Right lobe of liver (tissue), 6 donors: ENCODE results near the gene PDE1C. TPM values are rescaled to one million over a fixed set of nuclear protein-coding genes. Genes with fewer than 3 reads are reported as not detected.

Experiments
- ATAC-seq, 4 donors: fragments of 200-7000 bp; cut with Tn5 transposase; one replicate each; pipeline ENCODE4 v1.9.1; 2020; ENCODE audit warnings: mild to moderate bottlenecking in 4 of 4, moderate library complexity in 4 of 4
- DNase-seq, 3 donors: peaks; one replicate each; pipeline ENCODE4 v3.0.0-alpha.2; 2020
- H3K27ac ChIP-seq, 3 donors: fragments of 200-600 bp; one replicate each; pipeline ENCODE4 v1.8.0; 2022
- H3K27me3 ChIP-seq, 2 donors: fragments of 200-600 bp; one replicate each; pipeline ENCODE4 v1.8.0; 2022
- H3K36me3 ChIP-seq, 4 donors: fragments of 200-600 bp; sonication (generic) in 1 of 4; one replicate each; pipeline versions ENCODE4 v1.5.1 to v1.8.0; 2017 to 2022; ENCODE audit warnings: control low read depth in 1 of 4
- H3K4me1 ChIP-seq, 4 donors: fragments of 200-600 bp; sonication (generic) in 1 of 4; one replicate each; pipeline versions ENCODE4 v1.5.1 to v1.8.0; 2017 to 2022; ENCODE audit warnings: control low read depth in 1 of 4
- H3K4me3 ChIP-seq, 3 donors: fragments of 200-600 bp; one replicate each; pipeline ENCODE4 v1.8.0; 2022
- H3K9me3 ChIP-seq, 4 donors: fragments of 200-600 bp; sonication (generic) in 1 of 4; one replicate each; pipeline versions ENCODE4 v1.5.1 to v1.8.0; 2017 to 2022; ENCODE audit warnings: control low read depth in 1 of 4
- POLR2A ChIP-seq: fragments of 450-650 bp; IDR thresholded peaks from one replicate; pipeline ENCODE4 v1.6.1; 2017; ENCODE audit warnings: antibody characterized with exemption, mild to moderate bottlenecking
- WGBS: methylation state at CpG from one replicate; pipeline ENCODE4 v1.1.6; 2018; ENCODE audit warnings: low coverage, low lambda C conversion rate; ENCODE audit not compliant: insufficient coverage; ENCODE audit errors: missing lambda C conversion rate; 5-methylcytosine and 5-hydroxymethylcytosine counted together
- intact Hi-C, 2 donors: fragments of 100-400 bp; cut with DNase I; formaldehyde crosslinking; loops; one replicate each; pipeline versions ENCODE4 v1.11.2 to v1.14.1; 2022
- total RNA-seq, 6 experiments: library from RNA; depleted of rRNA in 2 of 6; stranded (reverse); fragments of >200 nt in 2 of 6; fragmentation: NEBNext Ultra II Directional in 3 of 6; extraction: Animal tissue kit (Norgen Biotek cat#: 25700) in 3 of 6; gene quantifications; one replicate each; pipeline versions ENCODE4 v1.1.0 to v1.2.4, GENCODE V29; 2016 to 2023
- TF ChIP-seq, protein P1 (sequence below), 4 donors: fragments of 200-600 bp in 3 of 4; fragments of 450-650 bp in 1 of 4; IDR thresholded peaks; one replicate each; pipeline versions ENCODE4 v1.5.1 to v1.8.0; 2016 to 2022; ENCODE audit warnings: antibody characterized with exemption in 4 of 4, mild to moderate bottlenecking in 2 of 4
- donor health status: DM: no; HTN: yes; CAD: no.
- donor health status: DM: no; HTN: no; CAD: no.
- donor health status: DM: no; HTN: no; CAD: no.
- donor health status: DM: no; HTN: yes; CAD: no.
- donor health status: DM: no; HTN: yes; CAD: no.

Gene PDE1C
- total RNA-seq, 6 experiments from 2014 or later: 0.02 TPM; not detected in 5

DNA sequence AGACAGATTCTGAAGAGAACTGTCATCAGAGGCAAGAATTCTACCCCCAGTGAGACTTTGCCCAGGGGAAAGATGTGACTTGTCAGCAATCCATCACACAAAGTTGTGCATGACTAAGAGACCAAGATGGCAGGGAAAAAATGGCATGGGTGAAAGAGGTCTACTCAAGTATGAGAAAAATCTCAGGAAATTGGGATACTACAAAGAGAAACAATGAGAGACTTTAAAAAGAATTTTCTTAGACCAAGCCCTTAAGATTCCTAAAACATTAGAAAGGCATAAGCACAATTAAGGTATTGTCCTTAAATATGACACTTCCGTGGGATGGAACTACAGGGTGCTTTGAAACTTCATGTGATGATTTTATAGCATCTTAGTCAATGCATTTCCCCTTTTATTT is 45.6 kb upstream of the PDE1C start:
- no peaks in the 10 kb centered on the region for H3K9me3 ChIP-seq
- WGBS: 44% methylated on average over 1 of the region's 1 CpG
- intact Hi-C loops: no loop called here
- no peak overlapping the region for H3K4me3 ChIP-seq
- H3K27me3 ChIP-seq: no peaks in the 10 kb centered on the region
- TF ChIP-seq, protein P1, sequence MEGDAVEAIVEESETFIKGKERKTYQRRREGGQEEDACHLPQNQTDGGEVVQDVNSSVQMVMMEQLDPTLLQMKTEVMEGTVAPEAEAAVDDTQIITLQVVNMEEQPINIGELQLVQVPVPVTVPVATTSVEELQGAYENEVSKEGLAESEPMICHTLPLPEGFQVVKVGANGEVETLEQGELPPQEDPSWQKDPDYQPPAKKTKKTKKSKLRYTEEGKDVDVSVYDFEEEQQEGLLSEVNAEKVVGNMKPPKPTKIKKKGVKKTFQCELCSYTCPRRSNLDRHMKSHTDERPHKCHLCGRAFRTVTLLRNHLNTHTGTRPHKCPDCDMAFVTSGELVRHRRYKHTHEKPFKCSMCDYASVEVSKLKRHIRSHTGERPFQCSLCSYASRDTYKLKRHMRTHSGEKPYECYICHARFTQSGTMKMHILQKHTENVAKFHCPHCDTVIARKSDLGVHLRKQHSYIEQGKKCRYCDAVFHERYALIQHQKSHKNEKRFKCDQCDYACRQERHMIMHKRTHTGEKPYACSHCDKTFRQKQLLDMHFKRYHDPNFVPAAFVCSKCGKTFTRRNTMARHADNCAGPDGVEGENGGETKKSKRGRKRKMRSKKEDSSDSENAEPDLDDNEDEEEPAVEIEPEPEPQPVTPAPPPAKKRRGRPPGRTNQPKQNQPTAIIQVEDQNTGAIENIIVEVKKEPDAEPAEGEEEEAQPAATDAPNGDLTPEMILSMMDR (IDR thresholded peaks at IDR 0.05): no peak
- TF ChIP-seq POLR2A: no peak
- no peak for DNase-seq
- H3K4me1 ChIP-seq: no peaks in the 10 kb centered on the region
- no peak for ATAC-seq
- no peak overlapping the region for H3K27ac ChIP-seq
- no peaks in the 10 kb centered on the region for H3K36me3 ChIP-seq

DNA sequence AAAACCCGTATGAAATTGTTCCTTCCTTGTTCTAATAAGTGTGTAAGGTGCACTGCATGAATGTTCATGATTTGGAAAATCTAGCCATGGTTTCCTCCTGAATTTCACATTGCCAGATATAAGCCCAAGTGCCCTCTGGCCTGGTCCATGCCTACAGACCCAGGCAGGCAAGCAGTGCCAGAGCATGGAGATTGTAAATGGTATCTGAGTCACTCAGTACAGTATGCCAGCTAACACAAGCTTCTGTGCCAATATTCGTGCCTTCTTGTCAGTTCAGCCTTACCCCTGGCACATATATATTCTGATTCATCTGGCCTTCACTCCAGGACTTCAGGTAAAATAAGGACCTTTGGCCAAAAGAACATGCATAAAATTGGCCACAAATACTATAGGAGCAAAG is 38.4 kb upstream of the PDE1C start:
- ATAC-seq: no peak
- DNase-seq: no peak
- 26% methylated on average over 2 of the region's 2 CpGs for WGBS
- Histone ChIP-seq H3K27me3 (no peaks in the 10 kb centered on the region), H3K4me1 (no peaks in the 10 kb centered on the region), H3K4me3 (no peak overlapping the region), H3K36me3 (no peaks in the 10 kb centered on the region), H3K27ac (no peak overlapping the region), H3K9me3 (no peaks in the 10 kb centered on the region)
- intact Hi-C loops: no loop called here
- no peak for TF ChIP-seq POLR2A
- TF ChIP-seq, protein P1 (IDR thresholded peaks at IDR 0.05): no peak

DNA sequence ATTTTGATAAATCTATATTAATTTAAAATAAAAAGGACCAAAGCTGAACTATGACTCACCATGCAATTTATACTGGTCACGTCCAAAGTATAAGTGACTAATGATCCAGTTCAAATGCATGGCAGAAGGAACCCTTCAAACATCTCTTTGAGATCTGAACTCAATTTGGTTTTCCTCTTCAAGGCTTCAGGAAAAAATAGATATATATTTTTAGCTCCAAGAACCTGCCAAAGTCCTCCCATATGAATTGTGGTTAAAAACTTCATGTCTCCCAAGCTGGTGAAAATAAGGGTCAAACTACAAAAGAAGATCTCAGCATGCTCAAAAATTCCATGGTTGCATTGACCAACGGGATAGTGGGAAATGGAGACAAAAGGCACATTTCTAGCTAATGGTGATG is 34.6 kb upstream of the PDE1C start:
- no peak for ATAC-seq
- Histone ChIP-seq H3K4me1 (no peaks in the 10 kb centered on the region), H3K27ac (no peak overlapping the region), H3K9me3 (no peaks in the 10 kb centered on the region), H3K4me3 (no peak overlapping the region), H3K27me3 (no peaks in the 10 kb centered on the region), H3K36me3 (no peaks in the 10 kb centered on the region)
- no peak for DNase-seq
- WGBS: 41% methylated on average over 2 of the region's 2 CpGs
- TF ChIP-seq, protein P1 (IDR thresholded peaks at IDR 0.05): no peak
- no peak for TF ChIP-seq POLR2A
- intact Hi-C loops: no loop called here

DNA sequence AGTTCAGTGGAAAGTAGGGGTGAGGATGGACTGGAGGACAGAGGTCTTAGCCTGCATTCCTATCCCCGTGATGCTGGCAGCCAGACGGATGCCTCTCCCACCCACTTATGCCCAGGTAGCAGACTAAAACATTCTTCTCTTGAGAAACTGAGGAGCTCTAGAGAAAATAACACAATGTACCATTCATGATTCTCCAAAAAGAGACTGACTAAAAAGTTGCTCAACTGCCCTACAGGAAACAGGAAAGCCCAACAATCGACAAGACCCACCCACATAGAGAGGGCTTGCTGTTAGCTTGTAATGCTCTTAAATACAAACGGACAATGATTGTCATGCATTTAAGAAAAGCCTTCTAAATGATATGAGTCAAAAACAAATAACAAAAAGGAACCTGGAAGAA is 33.2 kb upstream of the PDE1C start:
- WGBS: 49% methylated on average over 4 of the region's 4 CpGs
- DNase-seq (no peak), ATAC-seq (no peak)
- Histone ChIP-seq H3K27ac (no peak overlapping the region), H3K36me3 (no peaks in the 10 kb centered on the region), H3K4me1 (no peaks in the 10 kb centered on the region), H3K27me3 (no peaks in the 10 kb centered on the region), H3K4me3 (no peak overlapping the region), H3K9me3 (no peaks in the 10 kb centered on the region)
- TF ChIP-seq POLR2A: no peak
- TF ChIP-seq, protein P1 (IDR thresholded peaks at IDR 0.05): no peak
- intact Hi-C loops: no loop called here

DNA sequence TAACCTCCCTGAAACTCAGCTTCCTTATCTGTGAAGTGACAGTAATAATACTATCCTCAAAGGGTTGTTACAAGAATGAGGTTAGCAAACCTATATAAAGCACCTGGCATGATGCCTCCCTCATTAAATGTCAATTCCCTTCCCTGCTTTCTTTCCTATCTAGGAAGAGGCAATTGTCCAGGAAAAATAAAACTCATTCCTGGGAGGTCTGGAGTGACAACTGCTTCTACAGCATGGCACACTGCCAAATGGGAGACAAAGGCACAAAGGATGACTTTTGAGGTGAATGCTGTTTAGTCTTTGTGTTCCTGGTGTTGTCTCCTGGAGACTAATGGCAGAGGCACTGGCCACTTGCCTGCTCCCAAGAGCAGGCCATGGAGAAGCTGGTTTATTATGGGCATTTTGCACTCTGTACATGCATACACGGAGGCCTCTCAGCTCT is 32.2 kb upstream of the PDE1C start:
- no peaks in the 10 kb centered on the region for H3K27me3 ChIP-seq
- ATAC-seq (no peak), DNase-seq (no peak)
- no peaks in the 10 kb centered on the region for H3K9me3 ChIP-seq
- H3K4me3 ChIP-seq: no peak overlapping the region
- WGBS: no CpG with 5 or more reads among the region's 1 CpG
- no peak overlapping the region for H3K27ac ChIP-seq
- H3K4me1 ChIP-seq: no peaks in the 10 kb centered on the region
- intact Hi-C loops: no loop called here
- H3K36me3 ChIP-seq: no peaks in the 10 kb centered on the region
- TF ChIP-seq POLR2A: no peak
- TF ChIP-seq, protein P1 (IDR thresholded peaks at IDR 0.05): no peak
